Transverse colon (tissue), 3 donors: ENCODE data around the gene RPS6KC1.

Experiments
- POLR2A ChIP-seq: fragments of 450-650 bp; IDR thresholded peaks from one replicate; pipeline ENCODE4 v1.6.1; 2016; ENCODE audit warnings: antibody characterized with exemption, mild to moderate bottlenecking, moderate library complexity
- TF ChIP-seq, protein P1 (sequence below), 5 experiments: fragments of 200-600 bp in 3 of 5; fragments of 450-650 bp in 2 of 5; sonication (generic) in 3 of 5; IDR thresholded peaks; 1 replicate in 2 of 5; 2 replicates in 3 of 5; pipeline ENCODE4 v1.5.1; 2016 to 2017; ENCODE audit warnings: antibody characterized with exemption in 5 of 5, inconsistent platforms in 3 of 5, mild to moderate bottlenecking in 2 of 5, moderate library complexity in 1 of 5

GRCh38 chr1:213020016-213020415 lies 31.0 kb upstream of the RPS6KC1 start:
- TF ChIP-seq POLR2A: no peak
- TF ChIP-seq, protein P1, sequence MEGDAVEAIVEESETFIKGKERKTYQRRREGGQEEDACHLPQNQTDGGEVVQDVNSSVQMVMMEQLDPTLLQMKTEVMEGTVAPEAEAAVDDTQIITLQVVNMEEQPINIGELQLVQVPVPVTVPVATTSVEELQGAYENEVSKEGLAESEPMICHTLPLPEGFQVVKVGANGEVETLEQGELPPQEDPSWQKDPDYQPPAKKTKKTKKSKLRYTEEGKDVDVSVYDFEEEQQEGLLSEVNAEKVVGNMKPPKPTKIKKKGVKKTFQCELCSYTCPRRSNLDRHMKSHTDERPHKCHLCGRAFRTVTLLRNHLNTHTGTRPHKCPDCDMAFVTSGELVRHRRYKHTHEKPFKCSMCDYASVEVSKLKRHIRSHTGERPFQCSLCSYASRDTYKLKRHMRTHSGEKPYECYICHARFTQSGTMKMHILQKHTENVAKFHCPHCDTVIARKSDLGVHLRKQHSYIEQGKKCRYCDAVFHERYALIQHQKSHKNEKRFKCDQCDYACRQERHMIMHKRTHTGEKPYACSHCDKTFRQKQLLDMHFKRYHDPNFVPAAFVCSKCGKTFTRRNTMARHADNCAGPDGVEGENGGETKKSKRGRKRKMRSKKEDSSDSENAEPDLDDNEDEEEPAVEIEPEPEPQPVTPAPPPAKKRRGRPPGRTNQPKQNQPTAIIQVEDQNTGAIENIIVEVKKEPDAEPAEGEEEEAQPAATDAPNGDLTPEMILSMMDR (IDR thresholded peaks at IDR 0.05): no peak
